ENCODE results near the gene UAP1L1. TPM values are rescaled to one million over a fixed set of nuclear protein-coding genes. Genes with fewer than 3 reads are reported as not detected.
A peak's percentile ranks its signal among the peaks of the same experiment; 100 is the strongest.

UAP1L1 gene
- polyA plus RNA-seq, 3 donors = 3.8 to 9.0 (median 6.0) TPM

DNA sequence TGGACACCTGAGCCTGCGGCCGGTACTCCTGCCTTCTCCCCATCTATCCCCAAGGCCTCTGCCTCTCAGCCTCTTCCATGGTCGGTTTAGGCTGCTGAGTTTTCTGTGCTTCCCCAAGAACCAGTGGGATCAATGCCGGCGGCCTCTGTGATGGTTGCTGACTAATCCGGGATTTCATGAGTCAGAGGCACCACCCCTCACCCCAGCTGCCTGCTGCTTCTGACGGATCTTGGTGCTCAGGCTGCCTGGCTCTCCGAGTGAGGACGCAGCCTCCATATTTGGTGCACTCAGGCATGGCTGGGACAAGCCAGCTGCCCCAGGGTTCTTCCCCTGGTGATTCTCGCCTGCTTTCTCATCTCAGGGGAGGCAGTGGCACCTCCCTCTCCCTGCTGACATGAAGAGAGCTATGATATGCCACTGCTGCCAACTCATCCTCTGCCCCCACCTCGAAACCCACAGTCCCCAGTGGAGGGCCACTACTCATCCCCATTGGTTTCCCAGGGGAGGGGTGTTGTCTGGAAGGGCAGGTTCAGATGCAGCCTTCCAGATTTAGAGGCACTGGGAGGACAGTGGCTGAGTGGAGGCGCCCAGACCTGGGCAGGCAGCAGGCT is 6.2 kb downstream of the UAP1L1 start:
- WGBS, 3 donors = 66 to 83% (median 68%) methylated on average over 12 of the region's 12 CpGs

DNA sequence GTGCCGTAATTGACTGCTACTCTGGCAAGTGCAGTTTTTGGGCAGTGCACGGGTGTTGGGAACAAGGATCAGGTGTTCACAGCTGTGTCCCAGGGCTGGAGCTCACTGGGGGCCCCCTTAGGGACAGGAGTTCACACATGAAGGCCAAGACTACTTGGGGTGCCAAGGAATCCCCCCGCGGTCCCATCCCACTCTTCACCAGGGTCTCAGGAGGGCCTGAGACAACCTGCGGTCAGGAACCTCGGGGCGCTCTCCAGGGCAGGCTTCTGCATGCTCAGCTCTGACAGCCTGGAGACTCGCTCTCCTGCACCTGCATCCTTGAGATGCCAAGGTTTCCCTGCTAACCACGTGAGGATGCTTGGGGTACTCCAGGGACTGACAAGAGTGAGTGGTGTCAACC is 7.2 kb downstream of the UAP1L1 start:
- 78 to 82% (median 81%) methylated on average over 9 of the region's 9 CpGs for WGBS, 3 donors
- no peak overlapping the region for H3K27ac ChIP-seq (ENCODE audit: low read depth, low read length)

More for the DNA sequence above, 6.2 kb downstream of the UAP1L1 start:
- no peak overlapping the region for H3K27ac ChIP-seq (ENCODE audit: low read depth, low read length)

DNA sequence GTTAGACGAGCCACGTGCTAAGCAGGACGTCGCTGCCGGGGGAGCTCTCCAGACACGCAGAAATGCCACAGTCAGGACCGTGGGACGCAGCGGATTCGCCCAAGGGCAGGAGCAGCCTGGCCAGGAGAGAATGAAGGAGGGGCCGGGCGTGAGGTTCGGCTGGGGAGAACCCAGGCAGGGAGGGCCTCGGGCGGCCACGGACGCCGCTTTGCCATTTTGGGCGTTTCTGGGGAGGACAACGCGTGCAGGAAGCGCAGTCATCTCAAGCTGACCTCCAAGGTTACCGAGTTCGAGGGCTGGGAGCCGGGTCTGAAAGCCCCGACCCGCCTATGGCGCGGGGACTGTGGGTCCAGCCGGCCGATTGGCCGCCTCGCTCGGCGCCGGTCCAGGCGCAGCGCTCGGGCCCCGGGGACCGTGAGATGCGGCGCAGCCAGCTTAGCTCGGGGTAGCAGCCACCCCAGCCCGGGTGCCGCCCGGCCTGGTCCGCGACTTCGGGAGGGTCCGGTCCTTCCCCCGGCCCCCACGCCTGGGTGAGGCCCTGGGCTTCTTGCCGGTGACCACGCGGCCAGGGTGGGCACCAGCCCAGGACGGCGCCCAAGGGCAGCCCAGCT is 8.7 kb downstream of the UAP1L1 start:
- WGBS, 3 donors = 1% methylated on average over 54 to 58 of the region's 58 CpGs
- H3K27ac ChIP-seq (ENCODE audit: low read depth, low read length) = peak overlapping the region; percentile 45

DNA sequence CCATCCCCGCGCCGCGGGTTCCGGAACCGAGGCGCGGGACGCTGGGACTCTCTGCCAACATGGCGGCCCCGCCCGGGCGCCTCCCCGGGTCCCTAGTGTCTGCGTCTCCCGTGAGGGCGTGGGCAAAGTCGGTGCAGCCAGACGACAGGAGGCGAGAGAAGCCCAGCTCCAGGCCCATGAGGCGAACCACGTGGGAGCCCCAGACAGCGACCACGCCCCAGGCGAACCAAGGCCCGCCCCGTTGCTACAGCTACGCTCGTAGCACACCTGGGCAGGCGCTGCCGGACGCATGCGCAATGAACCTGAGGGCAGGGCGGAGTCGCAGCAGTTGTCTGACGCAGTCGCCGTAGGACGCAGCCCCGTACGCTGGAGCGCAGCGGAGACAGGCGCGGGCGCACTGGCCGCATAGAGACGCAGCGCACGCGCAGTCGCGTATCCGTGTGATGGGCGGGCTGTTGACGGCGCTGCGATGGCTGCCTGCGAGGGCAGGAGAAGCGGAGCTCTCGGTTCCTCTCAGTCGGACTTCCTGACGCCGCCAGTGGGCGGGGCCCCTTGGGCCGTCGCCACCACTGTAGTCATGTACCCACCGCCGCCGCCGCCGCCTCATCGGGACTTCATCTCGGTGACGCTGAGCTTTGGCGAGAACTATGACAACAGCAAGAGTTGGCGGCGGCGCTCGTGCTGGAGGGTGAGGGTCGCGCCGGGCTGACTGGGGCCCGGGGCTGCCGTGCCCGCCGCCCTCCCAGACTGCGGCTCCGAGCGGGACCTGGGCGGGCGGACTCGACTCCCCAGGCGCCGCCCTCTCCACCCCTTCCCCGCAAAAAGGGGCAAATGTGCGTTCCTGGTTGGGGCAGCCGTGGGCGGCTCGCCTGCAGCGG is 9.5 kb downstream of the UAP1L1 start, which contains the start of gene MAN1B1:
TSS of gene MAN1B1 (plus strand) at position 455 of the 878 bp plus-strand sequence. CDS start at position 470, 15 bp downstream.
- WGBS, 3 donors = 0 to 1% (median 0%) methylated on average over 66 to 101 of the region's 101 CpGs
- H3K27ac ChIP-seq (ENCODE audit: low read depth, low read length) = peak within 1 kb of the TSS; percentile 45

DNA sequence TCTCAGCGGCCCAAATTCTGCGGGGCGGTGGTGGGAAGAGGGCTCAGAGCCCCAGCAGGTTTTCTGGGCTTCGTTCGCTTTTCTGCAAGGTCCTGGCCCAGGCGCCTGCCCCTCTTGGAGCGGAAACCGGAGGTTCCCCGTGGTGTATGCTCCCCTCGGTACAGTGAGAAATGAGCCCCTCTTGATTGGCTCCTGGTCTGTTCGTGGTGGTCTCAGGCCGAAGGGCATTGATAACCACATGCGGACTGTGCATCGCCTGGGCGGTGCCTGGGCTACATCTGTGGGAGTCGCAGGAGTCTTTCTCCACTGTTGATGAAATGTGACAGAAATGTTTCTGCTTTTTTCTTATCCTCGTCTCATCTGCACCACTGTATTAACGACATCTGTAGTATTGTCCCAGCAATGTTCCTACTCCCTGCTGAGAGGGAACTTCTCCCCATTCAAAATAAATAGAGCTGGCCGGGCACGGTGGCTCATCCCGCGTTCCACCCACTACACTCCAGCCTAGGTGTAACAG is 10.2 kb downstream of the UAP1L1 start:
- H3K27ac ChIP-seq (ENCODE audit: low read depth, low read length) = no peak overlapping the region
- WGBS, 3 donors = 8 to 12% (median 11%) methylated on average over 22 of the region's 22 CpGs

DNA sequence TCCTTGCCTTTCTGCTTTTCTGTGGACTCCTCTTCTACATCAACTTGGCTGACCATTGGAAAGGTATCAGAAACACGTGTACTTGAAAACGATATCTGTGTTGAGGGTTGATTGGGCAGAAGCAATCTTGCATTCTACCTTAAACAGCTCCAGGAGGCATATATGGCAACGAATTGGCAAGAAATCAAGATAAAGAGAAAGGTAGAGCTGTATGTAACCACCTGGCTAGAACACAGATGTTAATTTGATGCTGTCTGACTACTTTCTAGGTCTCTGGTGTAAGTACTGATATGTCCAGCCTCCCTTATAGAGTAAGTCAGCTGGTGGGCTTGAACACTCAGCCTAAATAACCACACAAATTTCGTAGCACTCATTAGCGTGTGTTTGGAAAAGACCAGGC is 10.8 kb downstream of the UAP1L1 start:
- 61 to 92% (median 88%) methylated on average over 5 of the region's 5 CpGs for WGBS, 3 donors
- H3K27ac ChIP-seq (ENCODE audit: low read depth, low read length) = no peak overlapping the region

DNA sequence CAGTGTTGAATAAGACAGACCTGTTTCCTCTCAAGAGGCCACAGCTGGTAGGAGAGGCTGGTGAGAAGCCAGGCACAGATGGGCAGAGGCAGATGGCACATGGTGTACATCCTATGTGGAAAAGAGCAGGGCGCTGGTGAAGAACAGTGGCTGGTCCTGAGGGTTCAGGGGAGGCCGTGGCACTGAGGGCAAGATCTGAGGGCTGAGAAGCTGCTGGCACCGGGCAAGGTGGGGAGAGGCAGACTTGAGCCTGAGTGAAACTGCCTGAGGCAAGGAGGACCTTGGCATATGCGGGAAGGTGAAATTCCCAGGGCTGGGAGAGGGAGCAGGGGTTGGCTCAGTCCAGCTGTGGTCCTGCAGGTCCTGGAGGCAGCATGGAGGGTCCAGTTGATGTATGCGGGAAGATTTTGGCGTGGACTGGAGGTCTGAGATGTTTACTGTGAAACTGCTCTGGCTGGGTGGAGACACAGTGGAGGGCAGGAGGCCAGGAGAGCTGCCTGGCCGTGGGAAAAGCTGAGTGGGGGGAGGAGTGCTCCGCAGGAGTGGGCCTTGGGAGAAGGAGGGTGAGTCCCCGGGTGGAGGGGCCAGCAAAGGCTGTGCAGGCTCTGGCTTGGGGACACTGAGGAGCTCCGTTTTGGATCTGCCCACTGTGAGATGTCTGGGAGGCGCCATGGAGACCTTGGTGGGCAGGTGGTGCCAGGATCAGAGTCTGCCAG is 12.1 kb downstream of the UAP1L1 start:
- 56 to 75% (median 68%) methylated on average over 11 of the region's 11 CpGs for WGBS, 3 donors
- no peak overlapping the region for H3K27ac ChIP-seq (ENCODE audit: low read depth, low read length)

DNA sequence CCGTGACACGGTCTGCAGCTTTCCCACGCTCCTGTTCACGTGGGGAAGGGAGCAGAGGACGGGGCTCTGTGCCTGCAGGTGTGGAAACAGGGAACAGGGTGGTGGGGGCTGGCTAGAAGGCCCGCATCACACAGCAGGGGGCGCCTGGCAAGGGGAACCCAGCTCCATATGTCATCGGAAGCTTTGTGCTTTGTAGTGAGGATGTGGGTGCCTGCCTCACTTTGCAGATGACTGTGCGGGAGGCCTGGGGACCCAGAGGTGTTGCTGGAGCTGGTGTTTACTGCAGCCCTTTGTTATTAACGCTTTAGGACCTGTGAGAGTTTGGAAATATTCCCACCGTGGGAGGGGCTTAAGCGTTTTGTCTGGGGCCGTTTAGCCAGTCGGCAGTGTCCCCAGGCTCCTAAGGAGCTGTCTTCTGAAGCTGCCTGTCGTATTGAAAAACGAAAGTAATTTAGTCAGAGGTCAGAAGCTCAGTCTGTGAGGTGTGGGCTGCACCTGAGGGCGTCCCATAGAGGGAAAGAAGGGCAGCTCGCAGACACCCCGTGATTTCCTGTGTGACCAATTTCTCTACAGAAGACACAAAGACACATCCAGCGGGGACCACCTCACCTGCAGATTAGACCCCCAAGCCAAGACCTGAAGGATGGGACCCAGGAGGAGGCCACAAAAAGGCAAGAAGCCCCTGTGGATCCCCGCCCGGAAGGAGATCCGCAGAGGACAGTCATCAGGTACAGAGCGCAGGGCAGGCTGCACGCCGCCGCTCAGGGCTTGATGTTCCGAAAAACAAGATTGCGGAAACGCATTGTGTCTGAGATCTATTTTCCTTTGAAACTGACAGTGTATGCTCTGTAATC is 18.6 kb downstream of the UAP1L1 start:
- 69 to 83% (median 79%) methylated on average over 30 of the region's 30 CpGs for WGBS, 3 donors
- H3K27ac ChIP-seq (ENCODE audit: low read depth, low read length) = no peak overlapping the region

DNA sequence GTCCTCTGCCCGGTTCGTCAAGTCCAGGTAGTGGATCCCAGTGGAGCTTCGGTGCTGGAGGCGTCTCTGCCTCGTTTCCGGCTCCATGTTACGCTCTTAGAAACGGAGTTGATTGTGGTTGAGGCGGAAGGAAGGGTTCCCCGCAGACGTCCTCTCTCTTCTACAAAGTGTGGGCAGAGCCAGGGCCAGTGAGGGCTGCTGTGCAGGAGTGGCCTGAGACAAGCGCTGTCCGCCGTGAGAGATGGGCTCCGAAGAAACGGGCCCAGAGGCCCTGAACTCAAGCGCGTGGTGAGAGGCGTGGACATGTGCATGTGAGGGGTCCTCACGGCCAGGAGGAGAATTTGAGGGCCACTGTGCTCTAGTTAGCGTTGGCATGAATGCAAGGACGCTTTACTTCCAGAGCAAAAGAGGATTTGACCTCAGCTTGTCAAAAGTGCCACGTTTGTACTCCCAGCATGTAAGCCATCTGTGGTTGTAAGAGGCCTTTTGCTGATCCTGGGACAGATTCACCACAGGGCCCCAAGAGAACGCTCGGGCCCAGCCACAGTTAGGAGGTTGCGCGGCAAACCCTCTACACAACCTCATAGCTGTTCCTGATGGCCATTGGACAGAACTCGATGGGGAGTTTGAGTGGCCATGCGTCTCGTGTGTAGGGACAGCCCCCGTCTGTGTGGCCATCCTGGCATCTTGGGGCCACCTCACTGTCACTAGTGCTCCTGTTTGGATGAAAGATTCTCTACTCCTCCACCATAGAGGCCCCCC is 19.6 kb downstream of the UAP1L1 start:
- 92 to 94% (median 93%) methylated on average over 31 of the region's 31 CpGs for WGBS, 3 donors
- H3K27ac ChIP-seq (ENCODE audit: low read depth, low read length) = no peak overlapping the region

DNA sequence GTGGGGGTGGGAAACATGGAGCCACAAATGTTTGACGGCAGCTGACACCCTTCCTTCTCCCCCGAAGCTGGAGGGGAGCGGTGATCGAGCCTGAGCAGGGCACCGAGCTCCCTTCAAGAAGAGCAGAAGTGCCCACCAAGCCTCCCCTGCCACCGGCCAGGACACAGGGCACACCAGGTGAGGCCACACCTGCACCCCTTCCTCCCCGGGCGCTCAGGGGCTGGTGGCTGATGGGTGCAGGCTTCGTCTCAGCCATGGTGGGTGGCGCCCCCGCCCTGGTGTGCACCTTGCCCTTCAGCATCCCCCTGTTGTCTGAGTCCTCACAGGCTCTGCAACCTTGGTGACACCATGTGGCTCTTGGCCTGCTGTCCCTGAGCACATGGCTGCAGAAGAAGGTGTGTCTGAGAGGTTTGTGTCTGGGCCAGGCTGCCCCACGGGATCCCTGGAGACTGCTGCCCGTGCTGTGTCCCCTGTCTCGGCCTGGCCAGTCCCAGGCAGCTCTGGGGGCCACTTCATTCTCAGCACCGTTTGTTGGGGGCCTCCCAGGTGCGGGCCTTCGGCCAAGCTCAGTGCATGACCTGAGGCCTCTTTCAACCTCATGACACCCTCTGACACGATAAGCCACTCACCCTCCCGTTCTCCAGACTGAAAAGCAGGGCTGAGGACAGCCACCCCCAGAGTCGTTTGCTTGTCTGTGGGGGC is 20.6 kb downstream of the UAP1L1 start:
- no peak overlapping the region for H3K27ac ChIP-seq (ENCODE audit: low read depth, low read length)
- WGBS, 3 donors = 92 to 94% (median 92%) methylated on average over 16 to 20 of the region's 20 CpGs

DNA sequence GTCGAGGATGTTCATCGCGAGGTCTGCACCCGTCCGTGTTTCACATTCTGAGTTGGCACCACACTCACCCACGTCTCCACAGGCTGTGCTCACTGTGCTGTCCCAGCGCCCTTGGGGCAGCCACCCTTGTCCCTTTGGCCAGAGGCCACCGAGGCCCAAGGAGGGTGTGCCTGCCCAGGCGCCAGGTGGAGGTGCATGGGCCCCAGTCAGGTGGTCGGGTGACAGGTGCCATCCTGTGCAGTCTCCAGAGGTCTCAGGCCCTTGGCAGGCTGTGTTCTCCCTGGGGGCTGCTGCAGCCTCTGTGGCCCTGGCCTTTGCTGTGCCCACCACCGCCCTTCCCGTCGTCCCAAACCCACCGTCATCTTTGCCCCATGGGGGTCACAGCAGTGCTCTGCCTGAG is 21.9 kb downstream of the UAP1L1 start:
- 87 to 95% (median 95%) methylated on average over 14 of the region's 14 CpGs for WGBS, 3 donors
- H3K27ac ChIP-seq (ENCODE audit: low read depth, low read length) = no peak overlapping the region

DNA sequence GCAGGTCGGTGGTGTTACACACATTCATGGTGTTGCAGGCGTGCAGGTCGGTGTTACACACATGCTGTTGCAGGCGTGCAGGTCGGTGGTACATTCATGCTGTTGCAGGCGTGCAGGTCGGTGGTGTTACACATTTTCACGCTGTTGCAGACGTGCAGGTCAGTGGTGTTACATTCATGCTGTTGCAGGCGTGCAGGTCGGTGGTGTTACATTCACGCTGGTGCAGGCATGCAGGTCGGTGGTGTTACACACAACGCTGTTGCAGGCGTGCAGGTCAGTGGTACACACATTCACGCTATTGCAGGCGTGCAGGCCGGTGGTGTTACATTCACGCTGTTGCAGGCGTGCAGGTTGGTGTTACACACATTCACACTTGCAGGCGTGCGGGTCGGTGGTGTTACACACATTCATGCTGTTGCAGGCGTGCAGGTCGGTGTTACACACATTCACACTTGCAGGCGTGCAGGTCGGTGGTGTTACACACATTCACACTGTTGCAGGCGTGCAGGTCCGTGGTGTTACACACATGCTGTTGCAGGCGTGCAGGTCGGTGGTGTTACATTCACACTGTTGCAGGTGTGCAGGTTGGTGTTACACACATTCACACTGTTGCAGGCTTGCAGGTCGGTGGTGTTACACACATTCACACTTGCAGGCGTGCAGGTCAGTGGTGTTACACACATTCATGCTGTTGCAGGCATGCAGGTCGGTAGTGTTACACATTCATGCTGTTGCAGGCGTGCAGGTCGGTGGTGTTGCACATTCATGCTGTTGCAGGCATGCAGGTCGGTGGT is 26.1 kb downstream of the UAP1L1 start:
- H3K27ac ChIP-seq (ENCODE audit: low read depth, low read length) = no peak overlapping the region
- WGBS, 3 donors = 90 to 94% (median 93%) methylated on average over 37 of the region's 37 CpGs

DNA sequence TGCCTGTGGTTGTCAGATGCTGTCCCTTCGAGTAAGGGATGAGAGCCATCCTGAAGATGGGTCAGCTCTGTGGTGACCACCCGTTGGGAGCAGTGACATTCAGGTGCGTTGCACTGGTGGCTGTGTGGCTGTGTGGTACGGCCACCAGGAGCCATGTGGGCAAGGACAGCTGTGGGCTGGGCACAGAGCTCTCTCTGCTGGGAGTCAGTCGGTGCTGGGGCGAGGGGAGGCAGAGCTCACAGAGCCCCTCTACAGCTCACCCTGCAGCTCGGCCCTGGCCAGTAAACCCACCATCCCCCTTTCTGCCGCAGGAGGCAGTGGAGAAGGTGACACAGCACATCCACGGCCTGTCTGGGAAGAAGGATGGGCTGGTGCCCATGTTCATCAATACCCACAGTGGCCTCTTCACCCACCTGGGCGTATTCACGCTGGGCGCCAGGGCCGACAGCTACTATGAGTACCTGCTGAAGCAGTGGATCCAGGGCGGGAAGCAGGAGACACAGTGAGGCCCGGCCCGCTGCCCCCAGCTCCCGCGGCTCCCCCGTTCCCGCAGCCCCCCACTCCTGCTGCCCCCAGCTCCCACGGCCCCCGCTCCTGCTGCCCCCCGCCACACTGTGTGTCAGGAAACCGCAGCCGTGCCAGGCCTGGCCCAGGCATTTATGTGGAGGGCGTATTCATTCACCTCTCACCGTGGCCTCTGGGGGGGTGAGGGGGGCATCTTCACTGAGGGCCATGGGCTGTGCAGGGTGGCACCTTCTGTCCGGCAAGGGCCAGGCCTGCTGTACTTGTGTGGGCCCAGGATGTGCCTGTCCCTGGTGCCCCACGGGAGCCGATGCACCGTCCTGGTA is 28.7 kb downstream of the UAP1L1 start:
- WGBS, 3 donors = 90 to 96% (median 95%) methylated on average over 26 to 31 of the region's 31 CpGs
- no peak overlapping the region for H3K27ac ChIP-seq (ENCODE audit: low read depth, low read length)

DNA sequence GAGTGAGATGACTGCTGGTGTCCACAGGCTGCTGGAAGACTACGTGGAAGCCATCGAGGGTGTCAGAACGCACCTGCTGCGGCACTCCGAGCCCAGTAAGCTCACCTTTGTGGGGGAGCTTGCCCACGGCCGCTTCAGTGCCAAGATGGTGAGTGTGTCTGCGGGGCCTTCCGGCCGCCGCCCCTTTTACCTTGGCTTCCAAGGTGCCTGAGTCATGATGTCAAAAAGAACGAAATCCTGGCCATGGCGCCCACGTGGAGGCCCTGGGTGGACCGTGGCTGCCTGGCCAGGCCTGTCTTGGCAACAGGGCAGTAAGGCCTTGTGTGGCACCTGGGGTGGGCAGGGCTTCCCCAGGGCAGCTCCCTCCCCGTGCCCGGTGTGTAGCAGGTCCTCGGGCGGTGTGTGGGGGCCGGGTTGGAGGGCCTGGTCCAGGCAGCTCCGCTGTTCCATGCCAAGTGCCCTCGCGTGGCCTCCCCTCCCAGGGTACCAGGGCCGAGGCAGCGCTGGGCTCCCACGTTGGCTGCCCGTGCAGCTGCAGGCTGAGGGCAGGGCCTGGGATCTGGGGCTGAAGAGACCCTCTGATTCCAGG is 29.4 kb downstream of the UAP1L1 start:
- no peak overlapping the region for H3K27ac ChIP-seq (ENCODE audit: low read depth, low read length)
- 93 to 94% (median 94%) methylated on average over 27 of the region's 27 CpGs for WGBS, 3 donors
